Measurements from ENCODE around the gene SKIDA1.

SKIDA1 gene

GRCh38 chr10:21529032-21529910, 3.8 kb upstream of the SKIDA1 start:
- no peak for DNase-seq (ENCODE audit: low spot score)

- DNase-seq (ENCODE audit: low spot score), result no peak
Observed at GRCh38 chr10:21528236-21529031, 3.0 kb upstream of the SKIDA1 start.

GRCh38 chr10:21527598-21528235, 2.2 kb upstream of the SKIDA1 start:
- DNase-seq (ENCODE audit: low spot score), result peak; percentile 20

GRCh38 chr10:21526860-21527597, 1.5 kb upstream of the SKIDA1 start:
- DNase-seq (ENCODE audit: low spot score), result peak; percentile 57

GRCh38 chr10:21526188-21526859, 842 bp upstream of the SKIDA1 start:
- peak; percentile 69 for DNase-seq (ENCODE audit: low spot score)

- DNase-seq (ENCODE audit: low spot score), result peak; percentile 61
Observed at GRCh38 chr10:21524526-21525366, 736 bp downstream of the SKIDA1 start.

- no peak for DNase-seq (ENCODE audit: low spot score)
Observed at GRCh38 chr10:21524131-21524525, 1.4 kb downstream of the SKIDA1 start.

- no peak for DNase-seq (ENCODE audit: low spot score)
Observed at GRCh38 chr10:21523557-21524008, 1.9 kb downstream of the SKIDA1 start.

GRCh38 chr10:21522631-21523406, 2.7 kb downstream of the SKIDA1 start:
- no peak for DNase-seq (ENCODE audit: low spot score)

- no peak for DNase-seq (ENCODE audit: low spot score)
Observed at GRCh38 chr10:21521751-21522533, 3.5 kb downstream of the SKIDA1 start.

- DNase-seq (ENCODE audit: low spot score), result no peak
Observed at GRCh38 chr10:21520949-21521348, 4.5 kb downstream of the SKIDA1 start.

GRCh38 chr10:21520509-21520908, 5.0 kb downstream of the SKIDA1 start:
- DNase-seq (ENCODE audit: low spot score), result no peak

- DNase-seq (ENCODE audit: low spot score), result peak; percentile 53
Observed at GRCh38 chr10:21519941-21520436, 5.5 kb downstream of the SKIDA1 start.

GRCh38 chr10:21519397-21519933, 6.0 kb downstream of the SKIDA1 start:
- DNase-seq (ENCODE audit: low spot score), result no peak

- DNase-seq (ENCODE audit: low spot score), result no peak
Observed at GRCh38 chr10:21518641-21519396, 6.7 kb downstream of the SKIDA1 start.

GRCh38 chr10:21518149-21518640, 7.3 kb downstream of the SKIDA1 start:
- peak; percentile 51 for DNase-seq (ENCODE audit: low spot score)
